GM10266 (cell line): ENCODE data around the gene ZXDC.

ENCODE experiments used
- DNase-seq: peaks from one replicate; pipeline ENCODE4 v3.0.0; 2012; ENCODE audit errors: extremely low spot score
- TF ChIP-seq, protein P1 (sequence below): IDR thresholded peaks from 2 replicates; pipeline ENCODE4 v1.5.1; 2012; ENCODE audit warnings: mild to moderate bottlenecking, low read depth; ENCODE audit not compliant: control insufficient read depth, insufficient read depth; ENCODE audit errors: missing control alignments

The ZXDC gene

DNA sequence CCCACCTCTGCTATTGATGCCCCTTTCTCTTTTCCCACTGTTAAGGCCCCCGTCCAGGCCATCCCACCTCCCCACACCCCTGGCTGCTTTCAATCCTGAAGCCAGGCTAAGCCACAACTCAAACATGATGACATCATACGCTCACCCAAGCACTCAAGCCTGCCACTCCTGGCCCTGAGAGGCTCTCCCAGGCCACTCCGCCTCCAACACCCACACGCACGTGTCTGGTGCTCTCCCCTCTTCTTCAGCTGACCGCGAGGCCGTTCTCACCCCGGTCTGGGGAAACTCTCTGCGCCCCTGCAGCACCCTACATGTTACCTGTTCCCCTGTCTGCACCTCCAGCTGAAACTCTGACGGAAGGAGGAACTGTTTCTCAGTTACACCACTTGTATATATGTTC, 6.2 kb downstream of the ZXDC start:
- TF ChIP-seq, protein P1, sequence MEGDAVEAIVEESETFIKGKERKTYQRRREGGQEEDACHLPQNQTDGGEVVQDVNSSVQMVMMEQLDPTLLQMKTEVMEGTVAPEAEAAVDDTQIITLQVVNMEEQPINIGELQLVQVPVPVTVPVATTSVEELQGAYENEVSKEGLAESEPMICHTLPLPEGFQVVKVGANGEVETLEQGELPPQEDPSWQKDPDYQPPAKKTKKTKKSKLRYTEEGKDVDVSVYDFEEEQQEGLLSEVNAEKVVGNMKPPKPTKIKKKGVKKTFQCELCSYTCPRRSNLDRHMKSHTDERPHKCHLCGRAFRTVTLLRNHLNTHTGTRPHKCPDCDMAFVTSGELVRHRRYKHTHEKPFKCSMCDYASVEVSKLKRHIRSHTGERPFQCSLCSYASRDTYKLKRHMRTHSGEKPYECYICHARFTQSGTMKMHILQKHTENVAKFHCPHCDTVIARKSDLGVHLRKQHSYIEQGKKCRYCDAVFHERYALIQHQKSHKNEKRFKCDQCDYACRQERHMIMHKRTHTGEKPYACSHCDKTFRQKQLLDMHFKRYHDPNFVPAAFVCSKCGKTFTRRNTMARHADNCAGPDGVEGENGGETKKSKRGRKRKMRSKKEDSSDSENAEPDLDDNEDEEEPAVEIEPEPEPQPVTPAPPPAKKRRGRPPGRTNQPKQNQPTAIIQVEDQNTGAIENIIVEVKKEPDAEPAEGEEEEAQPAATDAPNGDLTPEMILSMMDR = no peak
- DNase-seq = no peak

DNA sequence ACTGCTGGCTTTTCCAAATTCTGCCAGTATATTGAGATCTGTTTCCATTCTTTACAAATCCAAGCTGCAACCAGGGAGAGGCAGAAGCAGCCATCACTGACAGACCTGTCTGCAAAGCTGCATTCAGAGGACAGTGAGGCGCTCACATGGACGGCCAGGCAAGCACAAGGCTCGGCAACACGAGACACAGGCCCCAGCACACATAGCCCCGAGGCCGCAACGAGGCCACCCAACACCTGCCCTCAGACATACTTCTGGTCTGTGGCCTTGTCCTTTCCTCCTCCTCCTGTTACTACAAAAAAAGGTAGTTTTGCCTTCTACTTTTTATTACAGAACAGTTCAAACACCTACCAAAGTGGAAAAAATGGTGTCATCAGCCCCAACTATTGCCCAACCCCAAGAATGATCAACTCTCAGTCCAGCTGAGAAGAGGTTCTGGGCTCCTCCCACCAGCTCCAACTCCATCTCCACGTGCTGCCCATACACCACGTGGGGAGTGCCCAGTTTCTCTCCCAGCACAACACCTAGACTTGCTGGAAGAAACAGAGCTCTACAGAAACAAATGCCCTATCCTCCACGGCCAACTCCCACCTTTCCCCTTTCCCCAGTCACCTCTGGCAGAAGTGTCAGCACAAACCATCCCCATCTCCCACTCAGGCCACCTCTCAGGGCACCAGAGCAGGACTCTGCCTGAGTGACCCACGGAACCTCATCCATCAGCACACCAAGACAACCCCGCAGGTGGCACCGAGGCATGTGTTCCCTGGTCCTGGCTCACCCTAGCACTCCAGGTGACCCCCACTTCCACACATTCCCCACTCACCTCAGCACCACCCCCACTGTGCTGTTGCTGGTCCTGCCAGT, 7.4 kb downstream of the ZXDC start:
- TF ChIP-seq, protein P1 = no peak
- DNase-seq = no peak

GRCh38 chr3:126467611-126467955, 8.1 kb downstream of the ZXDC start:
- TF ChIP-seq, protein P1 = no peak
- DNase-seq = no peak

- DNase-seq = no peak
- TF ChIP-seq, protein P1 = no peak
Measured at GRCh38 chr3:126466886-126467610, 8.6 kb downstream of the ZXDC start.

DNA sequence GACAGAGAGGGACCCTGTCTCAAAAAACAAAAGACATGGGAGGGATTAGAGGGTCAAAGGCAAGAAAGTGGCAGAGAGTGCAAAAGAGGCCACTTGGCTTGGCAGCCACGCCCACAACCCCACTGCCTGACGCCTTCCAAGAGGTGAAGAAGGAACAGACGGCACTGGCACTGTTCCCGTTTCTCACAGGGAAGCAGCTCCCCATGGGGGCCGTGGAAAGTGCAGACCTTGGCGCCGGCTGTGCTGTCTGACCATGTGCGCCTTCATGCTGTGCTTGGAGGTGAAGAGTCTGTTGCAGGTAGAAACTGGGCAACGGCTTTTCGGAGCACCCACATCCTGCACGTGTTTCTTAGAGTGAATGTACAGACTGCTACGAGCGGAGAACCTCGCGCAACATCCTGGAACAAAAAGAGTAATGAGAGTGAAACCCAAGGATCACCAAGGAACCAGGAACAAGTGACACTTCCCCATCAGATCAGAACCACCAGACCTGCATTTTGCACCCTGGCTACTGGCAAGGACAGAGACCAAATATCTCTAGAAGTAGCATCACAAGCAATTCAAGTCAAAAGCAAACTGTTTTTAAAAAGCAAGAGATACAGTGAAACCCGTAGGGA, 9.7 kb downstream of the ZXDC start:
- no peak for DNase-seq
- TF ChIP-seq, protein P1 = no peak

DNA sequence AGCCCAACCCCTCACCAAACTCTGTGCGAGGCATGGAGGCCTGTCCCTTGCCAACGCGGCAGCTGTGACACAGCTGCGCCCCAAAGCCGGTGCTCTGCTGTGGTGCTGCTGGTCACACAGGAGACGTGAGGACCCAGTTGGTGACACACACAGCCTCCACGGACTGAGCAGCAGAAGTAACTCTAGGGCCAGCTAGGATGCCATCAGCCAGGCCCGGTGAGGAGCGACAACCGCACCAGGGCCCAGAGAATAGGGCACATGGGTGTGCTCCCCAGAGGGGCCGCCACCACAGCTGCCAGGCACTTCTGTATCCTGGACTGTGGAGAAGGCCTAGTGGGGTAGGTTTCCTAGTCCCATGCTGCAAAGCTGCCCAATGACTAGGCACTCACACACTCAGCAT, 10.7 kb downstream of the ZXDC start:
- no peak for DNase-seq
- TF ChIP-seq, protein P1 = no peak
